PC-3 (cell line): ENCODE data around the gene PPP2R3B.

Experiments used
- CTCF ChIP-seq: fragments of 300-600 bp; sonication (generic); conservative IDR thresholded peaks from 2 replicates; pipeline ENCODE4 v1.5.1; 2017; ENCODE audit warnings: antibody characterized with exemption, low read depth, mild to moderate bottlenecking, low read length
- EZH2 ChIP-seq: fragments of 300-600 bp; sonication (generic); IDR thresholded peaks from one replicate; pipeline ENCODE4 v1.6.1; 2017; ENCODE audit warnings: antibody characterized with exemption, mild to moderate bottlenecking, low read length; ENCODE audit not compliant: unreplicated experiment

- TF ChIP-seq CTCF (no peak), EZH2 (no peak)
Observed at GRCh38 chrX:358651-359143, 28.0 kb downstream of the PPP2R3B start.
